HCT116 (cell line): ENCODE measurements around the gene KIF5A. TPM values are rescaled to one million over a fixed set of nuclear protein-coding genes. Genes with fewer than 3 reads are reported as not detected.

ENCODE experiments used
- ATAC-seq: fragments of 200-7000 bp; cut with Tn5 transposase; 2 replicates; pipeline ENCODE4 v1.9.1; 2020; ENCODE audit warnings: mild to moderate bottlenecking, moderate library complexity
- BruUV-seq: library from RNA; stranded (reverse); fragments of 400-500 nt; replicated peaks from 2 replicates; lab custom pipeline; 2021; lab: Mats Ljungman, UMichigan
- CTCF ChIA-PET: fragments of 300-600 bp; sonication (Branson Sonifier 250); formaldehyde crosslinking; loops from one replicate; lab custom pipeline; 2021; ENCODE audit warnings: antibody characterized with exemption; lab: Charles Lee
- POLR2A ChIA-PET: fragments of 300-600, 350-600 bp; sonication (Branson Sonifier 250); formaldehyde crosslinking; loops from one replicate; lab custom pipeline; 2021; ENCODE audit warnings: antibody characterized with exemption; lab: Charles Lee
- RAD21 ChIA-PET, 2 experiments: fragments of 300-600 bp; sonication (Branson Sonifier 250); formaldehyde crosslinking; loops; one replicate each; lab custom pipeline; 2023; ENCODE audit warnings: low total read pairs in 2 of 2; ENCODE audit not compliant: uncharacterized antibody in 2 of 2, unreplicated experiment in 2 of 2, low non-redundant PET in 1 of 2; lab: Charles Lee
- DNase-seq: peaks from one replicate; pipeline ENCODE4 v3.0.0-alpha.2; 2010; ENCODE audit warnings: low read depth, low spot score
- H2AFZ ChIP-seq: fragments of 200-600 bp; shearing (Covaris generic), sonication (generic); 2 replicates; pipeline ENCODE4 v1.6.1; 2017; ENCODE audit warnings: low read depth, mixed run types, mixed read lengths, antibody characterized with exemption, low read length; ENCODE audit not compliant: poor library complexity, severe bottlenecking
- H3K27ac ChIP-seq: 2 replicates; pipeline ENCODE4 v1.5.1; 2012; ENCODE audit warnings: low read depth, low read length
- H3K27me3 ChIP-seq: fragments of 200-600 bp; sonication (generic); 2 replicates; pipeline ENCODE4 v1.6.1; 2016; ENCODE audit warnings: mixed run types, low read length, mixed read lengths; ENCODE audit not compliant: insufficient read depth
- H3K36me3 ChIP-seq, 2 experiments: fragments of 200-500 bp in 1 of 2; fragments of 200-600 bp in 1 of 2; sonication (Bioruptor generic) in 1 of 2; sonication (generic) in 1 of 2; 2 replicates each; pipeline versions ENCODE4 v1.5.1 to v1.6.1; 2014 to 2016; ENCODE audit warnings: low read length in 2 of 2, inconsistent platforms in 1 of 2, mixed read lengths in 1 of 2, mixed run types in 1 of 2; ENCODE audit not compliant: insufficient read depth in 2 of 2, control insufficient read depth in 1 of 2
- H3K4me1 ChIP-seq, 2 experiments: fragments of 200-600 bp in 1 of 2; sonication (generic) in 1 of 2; 2 replicates each; pipeline versions ENCODE4 v1.5.1 to v1.6.1; 2012 to 2017; ENCODE audit warnings: low read length in 2 of 2, inconsistent platforms in 1 of 2, mild to moderate bottlenecking in 1 of 2, mixed read lengths in 1 of 2, mixed run types in 1 of 2, moderate library complexity in 1 of 2; ENCODE audit not compliant: insufficient read depth in 2 of 2, control insufficient read depth in 1 of 2
- H3K4me2 ChIP-seq: fragments of 200-600 bp; sonication (generic); 2 replicates; pipeline ENCODE4 v1.6.1; 2017; ENCODE audit warnings: mixed run types, low read length, mixed read lengths
- H3K4me3 ChIP-seq, 2 experiments: fragments of 200-600 bp in 1 of 2; sonication (generic) in 1 of 2; replicated peaks in 1 of 2; 2 replicates each; pipeline ENCODE4 v1.5.1; 2011 to 2016; ENCODE audit warnings: low read length in 2 of 2, control low read depth in 1 of 2, low read depth in 1 of 2, mild to moderate bottlenecking in 1 of 2, mixed read lengths in 1 of 2, mixed run types in 1 of 2
- H3K79me2 ChIP-seq: fragments of 200-600 bp; sonication (generic); 2 replicates; pipeline ENCODE4 v1.6.1; 2017; ENCODE audit warnings: mild to moderate bottlenecking, mixed run types, low read length, moderate library complexity, mixed read lengths; ENCODE audit not compliant: insufficient read depth
- H3K9ac ChIP-seq: fragments of 200-600 bp; sonication (generic); 2 replicates; pipeline ENCODE4 v1.6.1; 2016; ENCODE audit warnings: low read length, mixed read lengths
- H3K9me2 ChIP-seq: fragments of 200-600 bp; sonication (generic), shearing (Covaris generic); 2 replicates; pipeline ENCODE4 v1.6.1; 2017; ENCODE audit warnings: mixed run types, mild to moderate bottlenecking, moderate library complexity; ENCODE audit not compliant: insufficient read depth
- H3K9me3 ChIP-seq, 2 experiments: fragments of 200-500 bp in 1 of 2; fragments of 200-600 bp in 1 of 2; sonication (Bioruptor generic) in 1 of 2; sonication (generic) in 1 of 2; 2 replicates each; pipeline ENCODE4 v1.6.1; 2014 to 2017; ENCODE audit warnings: low read length in 2 of 2, mixed read lengths in 2 of 2, inconsistent platforms in 1 of 2, low read depth in 1 of 2, mild to moderate bottlenecking in 1 of 2, mixed run types in 1 of 2, moderate library complexity in 1 of 2; ENCODE audit not compliant: control insufficient read depth in 1 of 2, insufficient read depth in 1 of 2
- H4K20me1 ChIP-seq: fragments of 200-600 bp; sonication (generic), shearing (Covaris generic); 2 replicates; pipeline ENCODE4 v1.6.1; 2017; ENCODE audit warnings: mixed run types, mild to moderate bottlenecking, moderate library complexity; ENCODE audit not compliant: insufficient read depth
- CBX3 ChIP-seq: IDR thresholded peaks from 2 replicates; pipeline ENCODE4 v1.6.1; 2012; ENCODE audit warnings: low read depth
- CEBPB ChIP-seq: IDR thresholded peaks from 2 replicates; pipeline ENCODE4 v1.6.1; 2012; ENCODE audit warnings: low read depth
- POLR2AphosphoS5 ChIP-seq: IDR thresholded peaks from 2 replicates; pipeline ENCODE4 v1.6.1; 2011; ENCODE audit warnings: mild to moderate bottlenecking, low read depth, low read length, moderate library complexity
- SIN3A ChIP-seq: IDR thresholded peaks from 2 replicates; pipeline ENCODE4 v1.6.1; 2012; ENCODE audit warnings: low read depth
- SP1 ChIP-seq: IDR thresholded peaks from 2 replicates; pipeline ENCODE4 v1.6.1; 2012; ENCODE audit warnings: low read depth
- TCF7L2 ChIP-seq: IDR thresholded peaks from 2 replicates; pipeline ENCODE4 v1.7.0; 2011; ENCODE audit warnings: borderline replicate concordance, inconsistent platforms; ENCODE audit not compliant: insufficient read depth, insufficient read length; ENCODE audit errors: extremely low read depth
- YY1 ChIP-seq: IDR thresholded peaks from 2 replicates; pipeline ENCODE4 v1.6.1; 2011; ENCODE audit warnings: low read length, low read depth, moderate library complexity, mild to moderate bottlenecking; ENCODE audit not compliant: insufficient replicate concordance; ENCODE audit errors: extremely low read depth
- ZBTB33 ChIP-seq: IDR thresholded peaks from 2 replicates; pipeline ENCODE4 v1.6.1; 2011; ENCODE audit warnings: mild to moderate bottlenecking, low read length, moderate library complexity; ENCODE audit not compliant: insufficient replicate concordance; ENCODE audit errors: extremely low read depth
- ZFX ChIP-seq: fragments of 450-650 bp; IDR thresholded peaks from 2 replicates; pipeline ENCODE4 v1.6.1; 2017
- intact Hi-C: fragments of 100-400 bp; cut with micrococcal nuclease; formaldehyde crosslinking; loops from 2 replicates; pipeline ENCODE4 v1.10.0; 2022
- total RNA-seq: library from RNA; stranded (reverse); gene quantifications from one replicate; pipeline ENCODE4 v1.2.1, GENCODE V29; 2021; ENCODE audit not compliant: unreplicated experiment
- TF ChIP-seq, protein P1 (sequence below): IDR thresholded peaks from 2 replicates; pipeline ENCODE4 v1.6.1; 2012; ENCODE audit warnings: low read depth
- TF ChIP-seq, protein P2 (sequence below): IDR thresholded peaks from 2 replicates; pipeline ENCODE4 v1.6.1; 2012

Gene KIF5A
- total RNA-seq, 1 experiment from 2014 or later = 5.2 TPM

GRCh38 chr12:57622293-57623245 lies 72.7 kb downstream of the KIF5A start:
- no peak overlapping the region for H3K27ac ChIP-seq
- no peaks in the 10 kb centered on the region for H4K20me1 ChIP-seq
- RAD21 ChIA-PET = no interaction called here
- TF ChIP-seq POLR2AphosphoS5 (no peak), CBX3 (no peak), YY1 (no peak), TCF7L2 (no peak), ZFX (no peak), CEBPB (no peak), SIN3A (no peak), SP1 (no peak), ZBTB33 (no peak)
- TF ChIP-seq, protein P1, sequence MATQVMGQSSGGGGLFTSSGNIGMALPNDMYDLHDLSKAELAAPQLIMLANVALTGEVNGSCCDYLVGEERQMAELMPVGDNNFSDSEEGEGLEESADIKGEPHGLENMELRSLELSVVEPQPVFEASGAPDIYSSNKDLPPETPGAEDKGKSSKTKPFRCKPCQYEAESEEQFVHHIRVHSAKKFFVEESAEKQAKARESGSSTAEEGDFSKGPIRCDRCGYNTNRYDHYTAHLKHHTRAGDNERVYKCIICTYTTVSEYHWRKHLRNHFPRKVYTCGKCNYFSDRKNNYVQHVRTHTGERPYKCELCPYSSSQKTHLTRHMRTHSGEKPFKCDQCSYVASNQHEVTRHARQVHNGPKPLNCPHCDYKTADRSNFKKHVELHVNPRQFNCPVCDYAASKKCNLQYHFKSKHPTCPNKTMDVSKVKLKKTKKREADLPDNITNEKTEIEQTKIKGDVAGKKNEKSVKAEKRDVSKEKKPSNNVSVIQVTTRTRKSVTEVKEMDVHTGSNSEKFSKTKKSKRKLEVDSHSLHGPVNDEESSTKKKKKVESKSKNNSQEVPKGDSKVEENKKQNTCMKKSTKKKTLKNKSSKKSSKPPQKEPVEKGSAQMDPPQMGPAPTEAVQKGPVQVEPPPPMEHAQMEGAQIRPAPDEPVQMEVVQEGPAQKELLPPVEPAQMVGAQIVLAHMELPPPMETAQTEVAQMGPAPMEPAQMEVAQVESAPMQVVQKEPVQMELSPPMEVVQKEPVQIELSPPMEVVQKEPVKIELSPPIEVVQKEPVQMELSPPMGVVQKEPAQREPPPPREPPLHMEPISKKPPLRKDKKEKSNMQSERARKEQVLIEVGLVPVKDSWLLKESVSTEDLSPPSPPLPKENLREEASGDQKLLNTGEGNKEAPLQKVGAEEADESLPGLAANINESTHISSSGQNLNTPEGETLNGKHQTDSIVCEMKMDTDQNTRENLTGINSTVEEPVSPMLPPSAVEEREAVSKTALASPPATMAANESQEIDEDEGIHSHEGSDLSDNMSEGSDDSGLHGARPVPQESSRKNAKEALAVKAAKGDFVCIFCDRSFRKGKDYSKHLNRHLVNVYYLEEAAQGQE = no peak
- TF ChIP-seq, protein P2, sequence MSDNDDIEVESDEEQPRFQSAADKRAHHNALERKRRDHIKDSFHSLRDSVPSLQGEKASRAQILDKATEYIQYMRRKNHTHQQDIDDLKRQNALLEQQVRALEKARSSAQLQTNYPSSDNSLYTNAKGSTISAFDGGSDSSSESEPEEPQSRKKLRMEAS = no peak
- TF ChIP-seq, all 23 proteins: peak for 0
- peaks cover 4% of the 10 kb centered on the region; the same call in 1 of the 2 replicates for H3K27me3 ChIP-seq
- H3K4me3 ChIP-seq = no peak overlapping the region
- no peaks in the 10 kb centered on the region for H3K9me3 ChIP-seq
- H3K9me2 ChIP-seq = no peaks in the 10 kb centered on the region
- no peaks in the 10 kb centered on the region for H3K4me1 ChIP-seq
- ATAC-seq (0 out of 2 replicates have a peak, but pooled peaks have one; percentile 2), DNase-seq (no peak)
- CTCF ChIA-PET = interaction anchor here (0.9 kb wide), 1 partner anchor 104 kb away, joined by 3 read pairs; no protein-coding TSS in a partner anchor
- H2AFZ ChIP-seq = no peak overlapping the region
- no peak overlapping the region for H3K9ac ChIP-seq
- intact Hi-C loops = no loop called here
- no peaks in the 10 kb centered on the region for H3K79me2 ChIP-seq
- BruUV-seq = no TSS peak
- no peak overlapping the region for H3K4me2 ChIP-seq
- POLR2A ChIA-PET = no interaction called here
- peaks cover 0 to 4% of the 10 kb centered on the region in 2 experiments; a peak in 1 of 4 replicates for H3K36me3 ChIP-seq
